HG03135 (cell line): ENCODE measurements around the gene PM20D2.
A peak's percentile ranks its signal among the peaks of the same experiment; 100 is the strongest.

ENCODE experiments used
- ATAC-seq: cut with Tn5 transposase; IDR thresholded peaks from one replicate; pipeline ENCODE4 v1.9.1; 2021; ENCODE audit warnings: mild to moderate bottlenecking, moderate library complexity; ENCODE audit not compliant: unreplicated experiment

The PM20D2 gene

GRCh38 chr6:89144354-89144906 is 1.4 kb upstream of the PM20D2 start:
- peak; percentile 46 for ATAC-seq

GRCh38 chr6:89145091-89145955 is 532 bp upstream of the PM20D2 start:
- ATAC-seq, result peak; percentile 60

- ATAC-seq, result peak; percentile 35
These were observed 1.2 kb downstream of the PM20D2 start for GRCh38 chr6:89146718-89147700.

GRCh38 chr6:89148016-89148750 is 2.3 kb downstream of the PM20D2 start:
- no peak for ATAC-seq

GRCh38 chr6:89154131-89154530 is 8.3 kb downstream of the PM20D2 start:
- no peak for ATAC-seq

- no peak for ATAC-seq
These were observed 14.7 kb downstream of the PM20D2 start for GRCh38 chr6:89160331-89161092.

GRCh38 chr6:89161326-89162046 is 15.6 kb downstream of the PM20D2 start:
- ATAC-seq, result no peak

- ATAC-seq, result no peak
These were observed 16.2 kb downstream of the PM20D2 start for GRCh38 chr6:89162047-89162371.

GRCh38 chr6:89172131-89172530 is 26.3 kb downstream of the PM20D2 start:
- ATAC-seq, result no peak

GRCh38 chr6:89173634-89174033 is 27.8 kb downstream of the PM20D2 start:
- ATAC-seq, result no peak

- ATAC-seq, result no peak
These were observed 34.3 kb downstream of the PM20D2 start for GRCh38 chr6:89180112-89180511.

GRCh38 chr6:89180971-89181370 is 35.1 kb downstream of the PM20D2 start:
- no peak for ATAC-seq

GRCh38 chr6:89183294-89183693 is 37.4 kb downstream of the PM20D2 start:
- no peak for ATAC-seq

- no peak for ATAC-seq
These were observed 38.5 kb downstream of the PM20D2 start for GRCh38 chr6:89184344-89184743.

- no peak for ATAC-seq
These were observed 40.9 kb downstream of the PM20D2 start for GRCh38 chr6:89186762-89187161.

GRCh38 chr6:89187504-89187903 is 41.6 kb downstream of the PM20D2 start:
- no peak for ATAC-seq

- ATAC-seq, result no peak
These were observed 44.9 kb downstream of the PM20D2 start for GRCh38 chr6:89190741-89191140.

- ATAC-seq, result no peak
These were observed 48.7 kb downstream of the PM20D2 start for GRCh38 chr6:89194559-89194958.

GRCh38 chr6:89197141-89197540 is 51.3 kb downstream of the PM20D2 start:
- ATAC-seq, result no peak
